Stomach (tissue), 9 donors: ENCODE results near the gene MMP3. TPM values are rescaled to one million over a fixed set of nuclear protein-coding genes. Genes with fewer than 3 reads are reported as not detected.

ENCODE experiments used
- DNase-seq, 2 donors: peaks; one replicate each; pipeline versions ENCODE4 v3.0.0 to v3.0.0-alpha.2; 2013 to 2019
- H3K27ac ChIP-seq, 5 donors: fragments of 200-600 bp in 4 of 5; sonication (generic) in 4 of 5; one replicate each; pipeline ENCODE4 v1.5.1; 2013 to 2019; ENCODE audit warnings: mild to moderate bottlenecking in 1 of 5, moderate library complexity in 1 of 5
- H3K27me3 ChIP-seq, 3 donors: fragments of 200-600 bp; sonication (generic); one replicate each; pipeline ENCODE4 v1.5.1; 2017 to 2019; ENCODE audit warnings: mixed run types in 1 of 3
- H3K36me3 ChIP-seq, 4 donors: fragments of 200-600 bp; sonication (generic); 1 replicate in 3 of 4; 2 replicates in 1 of 4; pipeline ENCODE4 v1.5.1; 2016 to 2019
- H3K4me1 ChIP-seq, 4 donors: fragments of 200-600 bp; sonication (generic); one replicate each; pipeline ENCODE4 v1.5.1; 2016 to 2019
- H3K4me3 ChIP-seq, 4 donors: fragments of 200-600 bp; sonication (generic) in 3 of 4; one replicate each; pipeline ENCODE4 v1.5.1; 2016 to 2019; ENCODE audit warnings: mild to moderate bottlenecking in 1 of 4
- H3K9me3 ChIP-seq, 4 donors: fragments of 200-600 bp; sonication (generic); one replicate each; pipeline ENCODE4 v1.5.1; 2016 to 2019
- CTCF ChIP-seq, 7 experiments: fragments of 450-650 bp in 4 of 7; fragments of 200-600 bp in 3 of 7; sonication (generic) in 3 of 7; IDR thresholded peaks; one replicate each; pipeline ENCODE4 v1.5.1; 2016 to 2019; ENCODE audit warnings: antibody characterized with exemption in 7 of 7, control low read depth in 2 of 7, mild to moderate bottlenecking in 1 of 7
- EP300 ChIP-seq: sonication (generic); formaldehyde crosslinking; IDR thresholded peaks from one replicate; pipeline ENCODE4 v1.6.1; 2017; ENCODE audit warnings: antibody characterized with exemption
- POLR2A ChIP-seq, 4 donors: fragments of 450-650 bp; IDR thresholded peaks; one replicate each; pipeline ENCODE4 v1.6.1; 2016; ENCODE audit warnings: antibody characterized with exemption in 4 of 4, control low read depth in 2 of 4, mild to moderate bottlenecking in 1 of 4, moderate library complexity in 1 of 4
- POLR2AphosphoS5 ChIP-seq, 3 donors: sonication (generic); formaldehyde crosslinking; IDR thresholded peaks; one replicate each; pipeline ENCODE4 v1.6.1; 2016; ENCODE audit warnings: antibody characterized with exemption in 3 of 3
- WGBS, 5 donors: extraction: QIAGEN DNeasy Blood & Tissue Kit in 3 of 5; methylation state at CpG; one replicate each; pipeline versions ENCODE4 v1.1.5 to v1.1.7; 2013 to 2018; 5-methylcytosine and 5-hydroxymethylcytosine counted together
- intact Hi-C: fragments of 100-400 bp; cut with DNase I; formaldehyde crosslinking; loops from one replicate; pipeline ENCODE4 v1.15.1; 2023; ENCODE audit warnings: low total_unique reads
- polyA plus RNA-seq, 3 donors: library from polyadenylated mRNA; stranded (reverse); fragments of 200-250 nt; gene quantifications; one replicate each; pipeline ENCODE4 v1.2.3, GENCODE V29; 2013
- total RNA-seq, 5 donors: library from RNA; depleted of rRNA; stranded (reverse); fragments of >200 nt; gene quantifications; one replicate each; pipeline versions ENCODE4 v1.1.0 to v1.2.3, GENCODE V29; 2014 to 2016
- donor health status: healthy with polysubstance abuse.
- donor health status: Bipolar disorder and iron deficiency.
- donor health status: healthy.

Gene MMP3
- total and polyA plus RNA-seq, 8 donors: 0.45 to 37.5 (median 1.7) TPM; not detected in 1

GRCh38 chr11:102837646-102838045 lies 5.8 kb downstream of the MMP3 start:
- WGBS, 5 donors: 76 to 85% (median 81%) methylated on average over 2 of the region's 2 CpGs
- Histone ChIP-seq H3K4me1 (peaks cover 0 to 34% (median 10%) of the 10 kb centered on the region in 4 donors), H3K4me3 (no peak overlapping the region), H3K27me3 (no peaks in the 10 kb centered on the region), H3K27ac (no peak overlapping the region), H3K36me3 (no peaks in the 10 kb centered on the region), H3K9me3 (no peaks in the 10 kb centered on the region)
- intact Hi-C loops: no loop called here
- TF ChIP-seq POLR2AphosphoS5 (IDR thresholded peaks at IDR 0.05): no peak
- TF ChIP-seq POLR2A (IDR thresholded peaks at IDR 0.05): no peak
- no peak for DNase-seq

DNA sequence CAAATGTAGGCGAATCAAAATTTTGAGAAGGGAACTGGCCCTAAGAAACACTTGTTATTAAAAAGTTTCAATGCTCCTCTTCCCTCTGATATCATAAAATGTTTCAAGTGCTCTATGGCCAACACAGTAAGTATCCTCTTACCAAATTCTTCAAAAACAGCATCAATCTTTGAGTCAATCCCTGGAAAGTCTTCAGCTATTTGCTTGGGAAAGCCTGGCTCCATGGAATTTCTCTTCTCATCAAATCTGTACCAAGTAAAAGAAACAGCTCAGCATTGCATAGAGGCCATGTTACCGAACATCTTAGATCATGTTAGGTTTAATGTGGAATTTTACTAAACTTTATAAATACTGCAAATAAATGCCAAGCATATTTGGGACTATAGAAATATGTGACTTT lies 6.3 kb downstream of the MMP3 start:
- no peak for DNase-seq
- no peaks in the 10 kb centered on the region for H3K36me3 ChIP-seq
- no peaks in the 10 kb centered on the region for H3K9me3 ChIP-seq
- WGBS, 5 donors: 87 to 96% (median 90%) methylated on average over 2 of the region's 2 CpGs
- peaks cover 0 to 34% (median 10%) of the 10 kb centered on the region in 4 donors for H3K4me1 ChIP-seq
- intact Hi-C loops: no loop called here
- H3K4me3 ChIP-seq: no peak overlapping the region
- H3K27me3 ChIP-seq: no peaks in the 10 kb centered on the region
- TF ChIP-seq POLR2A (IDR thresholded peaks at IDR 0.05) (no peak), CTCF (IDR thresholded peaks at IDR 0.05) (no peak)
- no peak overlapping the region for H3K27ac ChIP-seq

GRCh38 chr11:102836290-102836875 lies 7.0 kb downstream of the MMP3 start:
- Histone ChIP-seq H3K9me3 (no peaks in the 10 kb centered on the region), H3K36me3 (no peaks in the 10 kb centered on the region), H3K4me3 (no peak overlapping the region), H3K27ac (no peak overlapping the region), H3K27me3 (no peaks in the 10 kb centered on the region), H3K4me1 (peaks cover 0 to 34% (median 10%) of the 10 kb centered on the region in 4 donors)
- no peak for TF ChIP-seq EP300
- intact Hi-C loops: no loop called here
- 27 to 70% (median 52%) methylated on average over 3 of the region's 3 CpGs for WGBS, 5 donors
- no peak for DNase-seq

DNA sequence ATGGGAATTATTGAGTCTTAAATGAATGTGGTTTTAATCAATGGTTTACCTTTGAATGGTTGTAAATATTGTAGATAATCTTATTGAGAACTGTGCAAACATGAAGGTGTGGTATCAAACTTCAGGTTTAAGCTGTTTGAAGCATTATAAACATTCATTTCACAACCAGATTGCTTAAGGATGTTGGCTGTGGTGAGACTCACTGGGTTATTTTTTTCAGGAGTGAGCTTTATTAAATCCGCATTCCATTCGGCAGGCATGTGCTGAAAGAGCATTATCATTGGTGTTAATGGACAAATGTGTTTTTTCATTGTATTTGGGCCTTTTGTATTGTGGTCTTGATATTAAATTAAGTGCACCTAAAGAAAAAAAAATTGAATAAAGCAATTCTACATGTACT lies 9.7 kb downstream of the MMP3 start:
- Histone ChIP-seq H3K4me1 (peaks cover 0 to 34% (median 10%) of the 10 kb centered on the region in 4 donors), H3K27me3 (no peaks in the 10 kb centered on the region), H3K4me3 (no peak overlapping the region), H3K9me3 (no peaks in the 10 kb centered on the region), H3K27ac (no peak overlapping the region), H3K36me3 (no peaks in the 10 kb centered on the region)
- 32 to 62% (median 48%) methylated on average over 2 of the region's 2 CpGs for WGBS, 5 donors
- TF ChIP-seq POLR2AphosphoS5 (IDR thresholded peaks at IDR 0.05) (peak in 1 of 3 donors; percentile 11), EP300 (no peak)
- DNase-seq: no peak
- intact Hi-C loops: no loop called here

DNA sequence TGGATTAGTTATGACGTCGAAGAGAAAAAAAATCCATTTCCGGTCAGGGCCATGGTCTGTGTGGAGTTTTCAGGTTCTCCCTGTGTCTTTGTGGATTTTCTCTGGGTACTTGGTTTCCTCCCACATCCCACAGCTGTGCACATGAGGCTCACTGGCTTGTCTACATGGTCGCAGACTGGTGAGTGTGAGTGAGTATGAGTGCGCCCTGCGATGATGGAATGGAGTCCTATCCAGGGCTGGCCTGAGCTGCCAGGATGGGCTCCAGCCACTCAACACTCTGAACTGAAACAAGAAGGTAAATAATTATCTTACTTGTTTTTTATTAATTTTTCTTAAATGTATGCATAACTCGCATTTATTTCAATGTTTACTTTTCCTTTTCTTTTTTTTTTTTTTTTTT lies 10.8 kb downstream of the MMP3 start:
- no peak for DNase-seq
- Histone ChIP-seq H3K4me3 (no peak overlapping the region), H3K27ac (no peak overlapping the region), H3K4me1 (peaks cover 0 to 34% (median 10%) of the 10 kb centered on the region in 4 donors), H3K27me3 (no peaks in the 10 kb centered on the region), H3K36me3 (no peaks in the 10 kb centered on the region), H3K9me3 (no peaks in the 10 kb centered on the region)
- TF ChIP-seq EP300 (no peak), POLR2A (IDR thresholded peaks at IDR 0.05) (no peak), CTCF (IDR thresholded peaks at IDR 0.05) (no peak), POLR2AphosphoS5 (IDR thresholded peaks at IDR 0.05) (no peak)
- WGBS, 5 donors: 86 to 93% (median 89%) methylated on average over 7 of the region's 7 CpGs
- intact Hi-C loops: no loop called here
